ENCODE data around the gene TMEM33.

The TMEM33 gene

DNA sequence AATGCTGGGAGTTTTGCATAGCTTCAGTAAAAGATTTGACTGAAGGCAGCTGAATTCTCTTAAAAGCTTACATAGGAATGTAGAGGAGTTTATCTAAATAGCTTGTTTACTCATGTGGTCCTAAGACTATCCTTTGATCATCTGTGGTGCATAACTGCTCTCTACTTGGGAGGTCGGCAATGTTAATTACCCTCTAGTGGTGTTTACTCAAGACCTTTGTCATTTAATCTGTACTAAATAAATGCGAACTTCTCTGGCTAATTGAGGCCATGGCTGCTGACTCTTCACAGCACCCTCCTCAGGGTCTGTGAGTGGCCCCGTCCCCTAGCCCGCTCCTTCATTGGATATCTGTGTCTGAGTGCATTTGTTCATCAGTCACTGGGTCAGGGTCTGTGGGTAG lies 13.8 kb upstream of the TMEM33 start:
- no peak for DNase-seq (ENCODE audit: low spot score)
- TF ChIP-seq, protein P1, sequence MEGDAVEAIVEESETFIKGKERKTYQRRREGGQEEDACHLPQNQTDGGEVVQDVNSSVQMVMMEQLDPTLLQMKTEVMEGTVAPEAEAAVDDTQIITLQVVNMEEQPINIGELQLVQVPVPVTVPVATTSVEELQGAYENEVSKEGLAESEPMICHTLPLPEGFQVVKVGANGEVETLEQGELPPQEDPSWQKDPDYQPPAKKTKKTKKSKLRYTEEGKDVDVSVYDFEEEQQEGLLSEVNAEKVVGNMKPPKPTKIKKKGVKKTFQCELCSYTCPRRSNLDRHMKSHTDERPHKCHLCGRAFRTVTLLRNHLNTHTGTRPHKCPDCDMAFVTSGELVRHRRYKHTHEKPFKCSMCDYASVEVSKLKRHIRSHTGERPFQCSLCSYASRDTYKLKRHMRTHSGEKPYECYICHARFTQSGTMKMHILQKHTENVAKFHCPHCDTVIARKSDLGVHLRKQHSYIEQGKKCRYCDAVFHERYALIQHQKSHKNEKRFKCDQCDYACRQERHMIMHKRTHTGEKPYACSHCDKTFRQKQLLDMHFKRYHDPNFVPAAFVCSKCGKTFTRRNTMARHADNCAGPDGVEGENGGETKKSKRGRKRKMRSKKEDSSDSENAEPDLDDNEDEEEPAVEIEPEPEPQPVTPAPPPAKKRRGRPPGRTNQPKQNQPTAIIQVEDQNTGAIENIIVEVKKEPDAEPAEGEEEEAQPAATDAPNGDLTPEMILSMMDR (IDR thresholded peaks at IDR 0.05; ENCODE audit: borderline replicate concordance, control extremely low read depth, extremely low read depth, insufficient read depth, missing control alignments): no peak
- in situ Hi-C loops (cut with MboI; ENCODE audit: low sequenced_read_pairs, unreplicated experiment): no loop called here

DNA sequence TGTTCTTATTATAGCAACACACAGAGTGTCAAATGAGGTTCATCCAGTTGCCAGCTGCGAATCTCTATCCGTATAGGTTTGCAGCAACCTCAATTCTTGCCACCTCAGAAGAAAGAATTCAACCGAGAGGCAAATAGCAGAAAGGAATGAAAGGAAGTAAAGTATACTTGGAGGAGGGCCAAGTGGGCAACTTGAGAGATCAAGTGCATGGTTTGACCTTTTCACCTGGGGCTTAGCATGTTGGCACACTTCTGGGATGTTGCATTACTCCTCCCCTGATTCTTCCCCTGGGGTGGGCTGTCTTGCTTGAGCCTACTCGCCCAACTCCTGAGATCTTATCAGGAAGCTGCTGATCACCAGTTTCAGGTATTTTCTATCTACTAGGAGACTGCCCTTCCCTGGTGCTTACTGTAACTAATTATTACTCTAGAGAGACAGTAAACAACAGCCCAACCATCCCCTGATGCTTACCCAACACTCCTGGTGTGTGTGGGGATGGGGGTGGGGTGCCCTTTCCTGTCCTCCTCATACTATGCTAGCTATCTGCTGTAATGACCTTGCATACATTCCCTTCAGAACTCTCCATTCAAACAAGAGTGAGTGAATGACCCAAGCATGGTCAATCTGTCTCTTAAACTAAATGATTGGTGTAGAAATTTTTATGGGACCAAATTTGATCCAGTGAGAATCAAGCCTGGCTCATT lies 7.3 kb upstream of the TMEM33 start:
- TF ChIP-seq, protein P1 (IDR thresholded peaks at IDR 0.05; ENCODE audit: borderline replicate concordance, control extremely low read depth, extremely low read depth, insufficient read depth, missing control alignments): no peak
- in situ Hi-C loops (cut with MboI; ENCODE audit: low sequenced_read_pairs, unreplicated experiment): no loop called here
- DNase-seq (ENCODE audit: low spot score): no peak

DNA sequence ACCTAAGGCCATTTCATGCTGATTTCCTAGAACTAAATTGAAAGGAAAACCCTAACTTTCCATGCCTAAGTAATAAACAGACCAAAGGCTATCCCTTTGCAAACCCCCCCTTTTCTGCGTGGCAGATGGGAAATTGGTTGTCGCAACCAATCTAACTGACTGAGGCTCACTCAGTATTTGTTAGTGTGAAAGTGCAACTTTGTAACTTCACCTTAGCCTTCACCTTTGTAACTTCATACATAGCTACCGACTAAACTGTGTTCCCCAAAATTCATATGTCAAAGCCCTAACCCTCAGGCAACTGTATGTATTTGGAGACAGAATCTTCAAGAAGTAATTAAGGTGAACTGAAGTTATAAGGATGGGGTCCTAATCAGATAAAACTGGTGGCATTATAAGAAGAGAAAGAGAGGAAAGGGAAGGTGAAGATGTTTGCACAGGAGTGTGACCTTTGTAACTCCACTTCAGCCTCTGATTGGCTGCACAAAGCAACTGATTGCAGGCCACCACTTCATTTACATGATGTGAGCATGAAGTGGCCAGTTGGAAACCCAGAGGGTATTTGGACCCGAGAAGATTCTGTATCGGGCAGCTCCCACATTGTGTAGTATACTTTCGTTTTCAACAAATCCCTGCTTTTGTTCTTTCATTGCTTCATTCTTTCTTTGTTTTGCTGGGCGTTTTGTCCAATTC lies 4.9 kb upstream of the TMEM33 start:
- TF ChIP-seq, protein P1 (IDR thresholded peaks at IDR 0.05; ENCODE audit: borderline replicate concordance, control extremely low read depth, extremely low read depth, insufficient read depth, missing control alignments): no peak
- DNase-seq (ENCODE audit: low spot score): no peak
- in situ Hi-C loops (cut with MboI; ENCODE audit: low sequenced_read_pairs, unreplicated experiment): no loop called here

DNA sequence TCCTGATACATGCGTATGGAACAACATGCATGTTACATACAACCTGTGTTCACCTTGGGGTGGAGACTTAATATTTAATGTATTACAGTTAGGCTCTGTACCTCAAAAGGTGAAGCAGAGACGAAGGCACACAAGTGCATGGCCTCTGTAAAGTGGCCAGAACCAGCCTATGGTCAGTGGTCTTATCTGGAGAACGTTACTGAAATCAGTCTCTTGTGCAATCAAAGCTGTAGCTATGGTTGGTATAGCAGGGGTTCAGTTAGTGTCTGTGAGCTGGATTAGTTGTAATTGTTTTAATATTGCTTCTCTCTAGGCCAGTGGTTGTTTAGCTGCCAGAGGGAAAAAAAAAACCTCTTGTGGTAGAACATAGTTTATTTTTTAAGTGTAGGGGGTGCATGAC lies 2.2 kb upstream of the TMEM33 start:
- in situ Hi-C loops (cut with MboI; ENCODE audit: low sequenced_read_pairs, unreplicated experiment): no loop called here
- DNase-seq (ENCODE audit: low spot score): no peak
- TF ChIP-seq, protein P1 (IDR thresholded peaks at IDR 0.05; ENCODE audit: borderline replicate concordance, control extremely low read depth, extremely low read depth, insufficient read depth, missing control alignments): no peak

DNA sequence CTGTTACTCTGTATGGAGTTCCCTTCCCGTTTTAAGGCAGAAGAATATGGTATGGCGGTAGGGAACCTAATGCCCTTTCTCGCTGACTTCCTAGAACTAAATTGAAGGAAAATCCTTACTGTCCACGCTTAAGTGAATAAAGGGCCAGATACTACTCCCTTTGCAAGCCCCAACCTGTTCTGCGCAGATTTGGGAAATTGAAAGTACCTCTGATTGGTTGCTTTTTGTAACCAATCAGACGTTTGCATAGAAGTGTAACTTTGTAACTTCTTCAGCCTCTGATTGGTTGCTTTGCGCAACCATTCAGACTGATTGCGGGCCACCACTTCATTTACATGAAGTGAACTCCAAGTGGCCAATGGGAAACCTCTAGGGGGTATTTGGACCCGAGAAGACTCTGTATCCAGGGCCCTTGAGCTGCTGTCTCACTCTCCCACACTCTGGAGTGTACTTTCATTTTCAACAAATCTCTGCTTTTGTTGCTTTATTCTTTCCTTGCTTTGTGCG lies 1.2 kb upstream of the TMEM33 start:
- in situ Hi-C loops (cut with MboI; ENCODE audit: low sequenced_read_pairs, unreplicated experiment): no loop called here
- TF ChIP-seq, protein P1 (IDR thresholded peaks at IDR 0.05; ENCODE audit: borderline replicate concordance, control extremely low read depth, extremely low read depth, insufficient read depth, missing control alignments): no peak
- DNase-seq (ENCODE audit: low spot score): no peak

DNA sequence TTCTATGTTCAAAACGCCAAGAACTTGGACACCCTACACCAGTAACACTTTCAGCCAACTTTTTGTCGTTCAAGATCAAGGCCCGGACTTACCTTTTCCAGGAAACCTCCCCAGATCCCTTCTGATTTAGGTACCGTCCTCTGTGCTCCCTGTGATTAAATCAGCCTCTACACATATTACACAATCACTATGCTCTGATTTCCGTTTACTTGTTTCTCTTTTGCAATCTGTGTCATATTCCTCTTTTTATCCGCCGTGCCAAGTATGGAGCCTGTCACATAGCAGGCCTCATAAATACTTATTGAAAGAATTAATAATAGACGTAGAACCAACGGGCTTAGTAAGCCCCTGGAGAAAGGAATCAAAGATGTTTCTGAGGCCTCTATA lies 722 bp upstream of the TMEM33 start:
- no peak for DNase-seq (ENCODE audit: low spot score)
- in situ Hi-C loops (cut with MboI; ENCODE audit: low sequenced_read_pairs, unreplicated experiment): no loop called here
- TF ChIP-seq, protein P1 (IDR thresholded peaks at IDR 0.05; ENCODE audit: borderline replicate concordance, control extremely low read depth, extremely low read depth, insufficient read depth, missing control alignments): no peak
